Measurements from ENCODE around the gene MST1.

Gene MST1

GRCh38 chr3:49717959-49718857 is 28.9 kb upstream of the MST1 start:
- H3K27ac ChIP-seq = peak overlapping the region; percentile 75
- TF ChIP-seq, protein P1, sequence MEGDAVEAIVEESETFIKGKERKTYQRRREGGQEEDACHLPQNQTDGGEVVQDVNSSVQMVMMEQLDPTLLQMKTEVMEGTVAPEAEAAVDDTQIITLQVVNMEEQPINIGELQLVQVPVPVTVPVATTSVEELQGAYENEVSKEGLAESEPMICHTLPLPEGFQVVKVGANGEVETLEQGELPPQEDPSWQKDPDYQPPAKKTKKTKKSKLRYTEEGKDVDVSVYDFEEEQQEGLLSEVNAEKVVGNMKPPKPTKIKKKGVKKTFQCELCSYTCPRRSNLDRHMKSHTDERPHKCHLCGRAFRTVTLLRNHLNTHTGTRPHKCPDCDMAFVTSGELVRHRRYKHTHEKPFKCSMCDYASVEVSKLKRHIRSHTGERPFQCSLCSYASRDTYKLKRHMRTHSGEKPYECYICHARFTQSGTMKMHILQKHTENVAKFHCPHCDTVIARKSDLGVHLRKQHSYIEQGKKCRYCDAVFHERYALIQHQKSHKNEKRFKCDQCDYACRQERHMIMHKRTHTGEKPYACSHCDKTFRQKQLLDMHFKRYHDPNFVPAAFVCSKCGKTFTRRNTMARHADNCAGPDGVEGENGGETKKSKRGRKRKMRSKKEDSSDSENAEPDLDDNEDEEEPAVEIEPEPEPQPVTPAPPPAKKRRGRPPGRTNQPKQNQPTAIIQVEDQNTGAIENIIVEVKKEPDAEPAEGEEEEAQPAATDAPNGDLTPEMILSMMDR (IDR thresholded peaks at IDR 0.05) = no peak
- TF ChIP-seq ZFX (IDR thresholded peaks at IDR 0.05; ENCODE audit: borderline replicate concordance) = no peak

DNA sequence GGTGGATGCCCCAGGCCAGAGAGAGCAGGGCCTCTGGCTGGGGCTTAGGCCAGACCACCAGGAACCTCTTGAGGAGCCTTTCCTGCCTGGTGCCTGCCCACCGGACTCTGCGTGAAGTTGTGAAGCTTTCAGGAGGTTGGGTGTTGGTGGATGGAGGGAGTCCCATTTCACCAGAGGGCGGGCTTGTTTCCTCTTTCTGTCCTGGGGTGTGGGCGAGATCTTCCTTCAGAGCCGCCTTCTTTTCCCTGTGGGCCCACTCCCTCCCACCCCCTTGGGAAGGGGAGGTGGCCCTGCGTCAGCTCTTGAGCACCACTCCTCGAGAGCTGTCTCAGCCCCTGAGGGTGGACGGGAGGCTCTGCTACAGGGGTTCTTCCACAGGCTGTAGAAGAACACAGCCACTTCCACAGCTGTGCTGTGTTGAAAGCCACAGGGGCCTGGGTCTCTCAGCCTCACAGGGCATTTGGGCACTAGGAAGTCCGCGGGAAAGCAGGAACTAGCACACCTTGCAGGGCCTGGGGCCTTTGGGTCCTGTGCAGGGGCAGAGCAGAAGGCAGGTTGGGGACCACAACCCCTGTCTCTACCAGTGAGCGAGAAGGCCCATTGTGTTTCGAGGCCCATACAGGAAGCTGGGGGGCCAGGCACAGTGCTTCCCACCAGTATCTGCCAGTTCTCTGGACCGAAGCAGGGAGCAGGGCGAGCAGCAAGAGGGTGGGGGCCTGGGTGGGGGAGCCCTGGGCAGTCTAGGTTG is 28.1 kb upstream of the MST1 start:
- H3K27ac ChIP-seq = no peak overlapping the region; the same call in 1 of the 2 replicates
- no peak for TF ChIP-seq ZFX (IDR thresholded peaks at IDR 0.05; ENCODE audit: borderline replicate concordance)
- TF ChIP-seq, protein P1 (IDR thresholded peaks at IDR 0.05) = no peak

DNA sequence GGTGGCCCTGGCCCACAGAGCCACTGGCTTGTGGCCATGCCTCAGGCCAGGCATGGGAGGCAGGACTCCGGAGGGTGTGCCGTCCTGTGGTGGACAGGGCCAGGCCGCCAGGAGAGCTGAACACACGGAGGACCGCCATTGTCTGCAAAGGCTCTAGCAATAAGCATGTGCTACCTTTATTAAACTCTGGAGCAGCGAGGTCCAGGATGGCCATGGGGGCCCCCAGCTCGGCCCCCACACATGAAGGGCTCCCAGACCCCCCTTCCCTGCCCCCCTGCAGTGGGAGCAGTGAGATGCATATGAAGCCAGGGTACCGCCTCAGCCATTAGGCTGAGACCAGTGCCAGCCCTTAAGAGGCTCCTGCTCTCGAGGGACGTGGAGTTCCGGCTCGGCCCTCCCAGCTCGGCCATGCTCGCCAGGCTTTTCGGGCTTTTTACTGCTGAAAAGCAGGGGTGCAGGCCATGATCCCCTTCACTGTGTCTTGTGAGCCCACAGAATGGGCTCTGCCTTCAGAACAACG is 27.5 kb upstream of the MST1 start:
- no peak overlapping the region for H3K27ac ChIP-seq
- TF ChIP-seq ZFX (IDR thresholded peaks at IDR 0.05; ENCODE audit: borderline replicate concordance) = no peak
- TF ChIP-seq, protein P1 (IDR thresholded peaks at IDR 0.05) = no peak

GRCh38 chr3:49716169-49716568 is 26.9 kb upstream of the MST1 start:
- TF ChIP-seq, protein P1 (IDR thresholded peaks at IDR 0.05) = no peak
- TF ChIP-seq ZFX (IDR thresholded peaks at IDR 0.05; ENCODE audit: borderline replicate concordance) = no peak
- no peak overlapping the region for H3K27ac ChIP-seq

DNA sequence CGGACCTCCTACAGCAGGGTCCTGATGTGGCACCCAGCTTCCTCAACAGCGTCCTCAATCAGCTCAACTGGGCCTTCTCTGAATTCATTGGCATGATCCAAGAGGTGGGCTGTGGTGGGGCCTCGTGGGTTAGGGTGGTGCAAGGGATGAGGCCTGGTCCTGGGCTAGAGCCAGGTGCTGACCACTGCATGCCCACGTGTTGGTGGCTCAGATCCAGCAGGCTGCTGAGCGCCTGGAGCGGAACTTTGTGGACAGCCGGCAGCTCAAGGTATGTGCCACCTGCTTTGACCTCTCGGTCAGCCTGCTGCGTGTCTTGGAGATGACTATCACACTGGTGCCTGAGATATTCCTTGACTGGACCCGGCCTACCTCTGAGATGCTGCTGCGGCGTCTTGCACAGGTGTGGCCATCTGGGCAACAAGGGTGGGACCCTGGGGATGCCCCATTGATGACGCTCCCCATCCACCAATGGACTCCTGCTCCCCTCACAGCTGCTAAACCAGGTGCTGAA is 26.4 kb upstream of the MST1 start:
- TF ChIP-seq ZFX (IDR thresholded peaks at IDR 0.05; ENCODE audit: borderline replicate concordance) = no peak
- TF ChIP-seq, protein P1 (IDR thresholded peaks at IDR 0.05) = no peak

DNA sequence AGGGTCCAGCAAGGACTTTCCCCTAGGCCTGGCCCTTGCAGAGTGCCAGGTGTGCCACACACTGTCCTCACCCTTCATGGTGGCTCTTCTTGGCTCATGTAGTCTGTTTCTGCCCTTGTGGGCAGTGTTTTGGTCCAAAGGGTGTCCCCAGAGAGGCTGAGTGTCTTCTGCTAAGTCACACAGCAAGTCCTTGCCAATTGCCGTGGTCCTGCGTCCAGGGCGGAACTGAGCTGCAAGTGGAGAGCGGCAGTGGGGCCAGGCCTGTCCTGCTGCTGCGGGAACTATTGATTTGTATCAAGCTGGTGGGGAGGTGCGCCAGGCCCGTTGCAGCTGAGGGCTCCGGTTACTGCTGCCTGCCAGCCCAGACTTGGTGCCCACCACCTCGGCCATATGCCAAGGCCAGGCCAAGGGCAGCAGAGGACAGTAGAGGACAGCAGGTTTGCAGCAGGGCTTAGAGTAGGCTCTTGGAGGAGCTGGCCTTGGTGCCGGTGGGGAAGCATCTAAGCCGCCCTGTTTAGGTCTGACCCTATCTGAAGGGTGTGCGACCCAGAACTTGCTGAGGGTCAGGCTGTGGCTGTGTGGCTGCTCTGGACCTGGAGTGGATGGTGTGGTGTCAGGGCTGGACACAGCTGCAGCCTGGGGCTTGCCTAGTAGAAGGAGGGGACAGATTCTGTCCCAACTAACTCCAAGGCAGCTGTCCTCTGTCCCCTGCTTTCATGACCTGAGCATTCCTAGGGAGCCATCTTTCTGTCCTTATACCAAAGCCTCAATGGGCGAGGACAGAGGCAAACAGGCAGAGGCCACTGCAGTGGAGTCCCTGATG is 25.7 kb upstream of the MST1 start:
- no peak overlapping the region for H3K27ac ChIP-seq
- no peak for TF ChIP-seq ZFX (IDR thresholded peaks at IDR 0.05; ENCODE audit: borderline replicate concordance)
- TF ChIP-seq, protein P1 (IDR thresholded peaks at IDR 0.05) = no peak

More for the DNA sequence above, 26.4 kb upstream of the MST1 start:
- no peak overlapping the region for H3K27ac ChIP-seq
